ENCODE results near the gene HOXB2. TPM values are rescaled to one million over a fixed set of nuclear protein-coding genes. Genes with fewer than 3 reads are reported as not detected.

HOXB2 gene
- total RNA-seq, 1 donor from 2014 or later: 21.8 TPM

- intact Hi-C loops (cut with micrococcal nuclease): loop anchor here (10.0 kb wide), 1 partner anchor 165 kb away; no protein-coding TSS in a partner anchor
Observed at GRCh38 chr17:48499735-48500434, 45.0 kb downstream of the HOXB2 start.

GRCh38 chr17:48499248-48499647, 45.7 kb downstream of the HOXB2 start:
- intact Hi-C loops (cut with micrococcal nuclease): loop anchor here (10.0 kb wide), 1 partner anchor 164 kb away; no protein-coding TSS in a partner anchor

DNA sequence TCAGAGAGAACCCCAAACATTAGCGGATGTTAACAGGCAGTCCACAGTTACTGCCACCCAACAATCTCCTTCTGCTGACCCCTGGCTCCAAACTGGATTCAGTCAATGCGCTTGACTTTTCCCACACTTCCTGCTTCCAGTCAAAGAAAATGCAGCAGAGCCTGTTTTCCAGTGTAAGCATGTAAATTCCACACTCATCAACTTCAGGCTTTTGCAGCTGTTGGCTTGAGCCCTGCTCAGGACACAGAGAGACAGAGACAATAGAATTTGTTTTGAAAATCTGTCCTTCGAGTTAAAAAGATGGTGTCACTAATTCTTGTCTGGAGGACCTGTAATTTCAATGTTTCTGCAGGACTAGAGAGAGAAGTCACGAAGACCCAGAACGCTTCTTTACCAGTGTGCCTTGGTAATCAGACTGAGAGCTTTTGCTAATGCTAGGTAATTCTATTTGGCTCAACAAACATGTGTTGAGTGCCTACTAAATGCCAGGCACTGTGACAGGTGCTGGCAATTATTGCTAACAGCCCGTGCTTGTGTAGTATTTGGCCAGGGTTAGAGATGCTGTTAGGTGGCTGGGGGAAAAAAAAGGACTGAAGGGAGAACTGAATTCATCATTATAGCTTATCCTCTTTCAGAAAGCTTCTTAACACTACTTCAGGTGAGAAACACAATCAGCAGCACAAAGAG, 46.6 kb downstream of the HOXB2 start:
- intact Hi-C loops (cut with micrococcal nuclease): loop anchor here (10.0 kb wide), 1 partner anchor 164 kb away; no protein-coding TSS in a partner anchor

- intact Hi-C loops (cut with micrococcal nuclease): loop anchor here (10.0 kb wide), 1 partner anchor 162 kb away; no protein-coding TSS in a partner anchor
Observed at GRCh38 chr17:48497103-48497502, 47.8 kb downstream of the HOXB2 start.

GRCh38 chr17:48494335-48494734, 50.6 kb downstream of the HOXB2 start:
- intact Hi-C loops (cut with micrococcal nuclease): loop anchor here (5.0 to 10.0 kb wide), 2 partner anchors 48 to 160 kb away; no protein-coding TSS in a partner anchor

Other genes with a start within 250 kb of the HOXB2 start
- gene SKAP1, start 114.9 kb downstream of the HOXB2 start, total RNA-seq: 112 and 117 TPM in 2 replicates
- not detected in 2 replicates for gene HOXB1, start 14.1 kb downstream of the HOXB2 start, total RNA-seq
- 6.6 and 6.9 TPM in 2 replicates for gene HOXB4, start 33.2 kb upstream of the HOXB2 start, total RNA-seq
- gene HOXB3, start 45.1 kb upstream of the HOXB2 start, total RNA-seq: 10.0 and 10.7 TPM in 2 replicates
- 0.07 TPM in 1 of 2 replicates, not detected in the other for gene HOXB5, start 48.7 kb upstream of the HOXB2 start, total RNA-seq
- gene HOXB6, start 59.9 kb upstream of the HOXB2 start, total RNA-seq: 0.30 TPM in 1 of 2 replicates, not detected in the other
- 0.34 and 0.73 TPM in 2 replicates for gene HOXB7, start 65.9 kb upstream of the HOXB2 start, total RNA-seq
- not detected in 2 replicates for gene HOXB8, start 70.2 kb upstream of the HOXB2 start, total RNA-seq
- gene HOXB9, start 81.2 kb upstream of the HOXB2 start, total RNA-seq: 0.09 TPM in 2 replicates
- not detected in 2 replicates for gene PRAC1, start 177.4 kb upstream of the HOXB2 start, total RNA-seq
- gene PRAC2, start 178.1 kb upstream of the HOXB2 start, total RNA-seq: not detected in 2 replicates
- not detected in 2 replicates for gene HOXB13, start 183.6 kb upstream of the HOXB2 start, total RNA-seq